ENCODE measurements around the gene C10orf105.

Gene C10orf105

DNA sequence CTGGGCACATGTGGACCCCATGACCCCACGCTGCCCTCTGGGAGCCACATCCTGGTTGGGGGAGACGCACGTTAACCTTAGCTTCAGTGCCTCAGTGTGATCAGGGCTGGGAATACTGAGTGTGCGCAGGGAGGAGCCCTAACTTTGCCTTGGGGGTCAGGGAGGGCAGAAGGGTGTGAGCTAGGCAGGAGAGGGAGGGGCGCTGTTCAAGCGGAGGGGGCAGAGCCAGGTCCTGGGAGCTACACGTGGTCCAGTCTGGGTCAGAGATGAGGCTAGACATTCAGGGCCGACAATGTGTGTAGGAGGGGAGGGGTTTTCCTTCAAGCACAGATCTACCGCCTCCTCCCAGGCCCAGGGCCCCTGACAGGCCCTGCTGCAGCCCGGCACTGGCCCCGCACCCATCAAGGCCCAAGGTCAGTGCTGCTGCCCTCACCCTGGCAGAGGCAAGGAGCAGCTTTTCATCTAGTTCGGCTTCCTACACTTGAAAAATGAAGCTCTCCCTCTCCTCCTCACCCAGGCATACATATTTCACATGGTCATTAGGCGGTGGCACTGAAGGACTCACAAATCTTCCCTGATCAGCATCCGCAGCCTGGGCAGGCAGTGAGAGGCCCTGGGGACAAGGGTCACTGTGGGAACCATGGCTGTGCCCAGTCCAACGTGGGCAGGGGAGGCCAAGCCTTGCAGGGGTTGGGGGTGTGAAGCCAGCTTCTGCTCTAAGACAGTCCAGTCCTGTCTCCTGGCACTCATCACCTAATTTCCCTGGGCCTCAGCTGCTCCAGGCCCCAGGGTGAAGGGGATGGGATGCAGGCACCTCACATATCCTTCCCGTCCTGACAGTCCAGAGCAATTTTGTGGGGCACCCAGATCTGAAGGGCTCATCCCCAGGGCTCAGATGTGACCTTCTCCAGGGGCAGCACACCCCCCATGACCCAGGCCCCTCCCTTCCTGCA, 47.3 kb downstream of the C10orf105 start:
- no peak for DNase-seq

- DNase-seq = peak; percentile 18 to 25
Measured at GRCh38 chr10:71667387-71667752, 52.2 kb downstream of the C10orf105 start.

- DNase-seq = peak in 1 of 2 donors; percentile 26
Measured at GRCh38 chr10:71666639-71667386, 52.8 kb downstream of the C10orf105 start.

DNA sequence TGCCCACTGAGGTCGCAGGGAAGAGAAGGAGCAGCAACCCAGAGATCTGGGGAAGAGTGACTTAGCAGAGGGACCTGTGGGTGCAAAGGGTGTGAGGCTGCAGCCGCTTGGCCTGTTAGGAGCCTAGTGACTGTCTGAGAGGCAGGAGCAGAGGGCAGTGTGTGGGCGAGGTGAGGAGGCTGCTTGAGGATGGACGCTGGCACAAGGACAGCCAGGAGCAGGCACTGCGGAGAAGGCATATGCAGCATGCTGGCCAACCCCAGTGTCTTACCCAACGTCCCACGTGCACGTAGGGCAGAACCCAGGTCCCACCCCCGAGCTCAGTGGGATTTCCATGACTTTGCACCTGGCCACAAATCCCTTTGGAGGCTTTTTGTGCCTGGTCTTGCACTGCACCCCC, 54.1 kb downstream of the C10orf105 start:
- DNase-seq = no peak

DNA sequence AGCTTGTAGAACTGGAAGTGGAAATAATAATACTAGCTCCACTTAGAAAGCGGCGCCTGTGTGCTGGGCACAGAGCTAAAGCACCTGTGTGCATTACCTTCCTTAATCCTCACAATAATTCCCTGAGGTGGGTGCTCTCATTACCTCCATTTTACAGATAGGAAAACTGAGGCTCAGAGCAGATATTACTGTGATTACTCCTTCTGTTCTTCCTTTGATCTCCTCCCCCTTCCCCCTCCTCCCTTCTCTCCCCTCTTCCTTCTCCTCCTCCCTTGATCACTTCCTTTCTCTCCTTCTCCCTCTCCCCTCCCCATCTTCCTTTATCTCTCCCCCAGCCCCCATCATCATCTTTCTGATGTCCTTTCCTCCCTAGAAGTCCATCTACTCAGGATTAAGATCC, 55.0 kb downstream of the C10orf105 start:
- DNase-seq = no peak

GRCh38 chr10:71663311-71663710, 56.3 kb downstream of the C10orf105 start:
- DNase-seq = no peak

- DNase-seq = no peak
Measured at GRCh38 chr10:71661779-71662336, 57.7 kb downstream of the C10orf105 start.
